AG04450 (cell line): ENCODE results near the gene TTC36. TPM values are rescaled to one million over a fixed set of nuclear protein-coding genes. Genes with fewer than 3 reads are reported as not detected.

ENCODE experiments used
- CTCF ChIA-PET: fragments of 300-600, 350-600 bp; formaldehyde crosslinking; extraction: SDS; loops from one replicate; lab custom pipeline; 2022; ENCODE audit warnings: antibody characterized with exemption, inconsistent platforms; lab: Charles Lee
- POLR2A ChIA-PET: fragments of 350-600 bp; formaldehyde crosslinking; extraction: SDS; loops from one replicate; lab custom pipeline; 2021; ENCODE audit warnings: antibody characterized with exemption, inconsistent platforms; lab: Yijun Ruan, JAX
- DNase-seq: peaks from one replicate; pipeline ENCODE4 v3.0.0-alpha.2; 2011; ENCODE audit warnings: low read depth, low spot score
- H3K27ac ChIP-seq: one replicate; pipeline ENCODE4 v1.5.1; 2012; ENCODE audit warnings: low read depth, low read length, control low read depth
- H3K27me3 ChIP-seq: one replicate; pipeline ENCODE4 v1.6.0; 2012; ENCODE audit warnings: low read length; ENCODE audit not compliant: control insufficient read depth, insufficient read depth
- H3K4me3 ChIP-seq: 2 replicates; pipeline ENCODE4 v1.5.1; 2011; ENCODE audit warnings: mild to moderate bottlenecking, low read depth, low read length, control low read depth
- H3K9me3 ChIP-seq: 2 replicates; pipeline ENCODE4 v1.5.1; 2012; ENCODE audit warnings: low read length; ENCODE audit not compliant: control insufficient read depth, insufficient read depth
- polyA plus RNA-seq: library from polyadenylated mRNA; depleted of rRNA; stranded (reverse); fragments of >200 nt; gene quantifications from 2 replicates; pipeline ENCODE4 v1.2.3, GENCODE V29; 2011
- TF ChIP-seq, protein P1 (sequence below): IDR thresholded peaks from 2 replicates; pipeline ENCODE4 v1.5.1; 2011; ENCODE audit warnings: low read depth, low read length, control low read depth, inconsistent platforms

TTC36 gene
- polyA plus RNA-seq, 1 experiment = not detected

DNA sequence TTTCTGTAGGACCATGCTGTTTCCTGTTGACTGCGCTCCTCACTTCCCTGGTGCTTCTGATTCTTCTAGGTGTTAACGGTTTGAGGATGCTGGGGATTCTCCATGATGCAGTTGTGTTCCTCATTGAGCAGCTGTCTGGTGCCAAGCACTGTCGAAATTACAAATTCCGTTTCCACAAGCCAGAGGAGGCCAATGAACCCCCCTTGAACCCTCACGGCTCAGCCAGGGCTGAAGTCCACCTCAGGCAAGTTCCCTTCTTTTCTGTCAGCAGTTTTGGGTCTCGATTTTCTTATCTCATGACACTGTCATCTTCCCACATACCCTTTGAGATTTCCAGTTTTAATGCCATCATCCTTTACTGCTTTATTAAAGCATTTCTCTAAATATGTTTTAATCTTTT lies 7.7 kb upstream of the TTC36 start:
- Histone ChIP-seq H3K27me3 (no peaks in the 10 kb centered on the region), H3K4me3 (no peak overlapping the region), H3K27ac (no peak overlapping the region), H3K9me3 (no peaks in the 10 kb centered on the region)
- ChIA-PET POLR2A (no interaction called here), CTCF (interaction anchor here (0.7 to 2.5 kb wide), 2 partner anchors 31 to 867 kb away, joined by 3 to 10 read pairs; no protein-coding TSS in a partner anchor)
- no peak for DNase-seq
- TF ChIP-seq, protein P1, sequence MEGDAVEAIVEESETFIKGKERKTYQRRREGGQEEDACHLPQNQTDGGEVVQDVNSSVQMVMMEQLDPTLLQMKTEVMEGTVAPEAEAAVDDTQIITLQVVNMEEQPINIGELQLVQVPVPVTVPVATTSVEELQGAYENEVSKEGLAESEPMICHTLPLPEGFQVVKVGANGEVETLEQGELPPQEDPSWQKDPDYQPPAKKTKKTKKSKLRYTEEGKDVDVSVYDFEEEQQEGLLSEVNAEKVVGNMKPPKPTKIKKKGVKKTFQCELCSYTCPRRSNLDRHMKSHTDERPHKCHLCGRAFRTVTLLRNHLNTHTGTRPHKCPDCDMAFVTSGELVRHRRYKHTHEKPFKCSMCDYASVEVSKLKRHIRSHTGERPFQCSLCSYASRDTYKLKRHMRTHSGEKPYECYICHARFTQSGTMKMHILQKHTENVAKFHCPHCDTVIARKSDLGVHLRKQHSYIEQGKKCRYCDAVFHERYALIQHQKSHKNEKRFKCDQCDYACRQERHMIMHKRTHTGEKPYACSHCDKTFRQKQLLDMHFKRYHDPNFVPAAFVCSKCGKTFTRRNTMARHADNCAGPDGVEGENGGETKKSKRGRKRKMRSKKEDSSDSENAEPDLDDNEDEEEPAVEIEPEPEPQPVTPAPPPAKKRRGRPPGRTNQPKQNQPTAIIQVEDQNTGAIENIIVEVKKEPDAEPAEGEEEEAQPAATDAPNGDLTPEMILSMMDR = no peak

DNA sequence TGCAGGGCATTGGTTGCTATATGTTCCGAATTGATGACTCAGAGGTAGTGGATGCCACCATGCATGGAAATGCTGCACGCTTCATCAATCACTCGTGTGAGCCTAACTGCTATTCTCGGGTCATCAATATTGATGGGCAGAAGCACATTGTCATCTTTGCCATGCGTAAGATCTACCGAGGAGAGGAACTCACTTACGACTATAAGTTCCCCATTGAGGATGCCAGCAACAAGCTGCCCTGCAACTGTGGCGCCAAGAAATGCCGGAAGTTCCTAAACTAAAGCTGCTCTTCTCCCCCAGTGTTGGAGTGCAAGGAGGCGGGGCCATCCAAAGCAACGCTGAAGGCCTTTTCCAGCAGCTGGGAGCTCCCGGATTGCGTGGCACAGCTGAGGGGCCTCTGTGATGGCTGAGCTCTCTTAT lies 5.4 kb upstream of the TTC36 start:
- no peak for DNase-seq

DNA sequence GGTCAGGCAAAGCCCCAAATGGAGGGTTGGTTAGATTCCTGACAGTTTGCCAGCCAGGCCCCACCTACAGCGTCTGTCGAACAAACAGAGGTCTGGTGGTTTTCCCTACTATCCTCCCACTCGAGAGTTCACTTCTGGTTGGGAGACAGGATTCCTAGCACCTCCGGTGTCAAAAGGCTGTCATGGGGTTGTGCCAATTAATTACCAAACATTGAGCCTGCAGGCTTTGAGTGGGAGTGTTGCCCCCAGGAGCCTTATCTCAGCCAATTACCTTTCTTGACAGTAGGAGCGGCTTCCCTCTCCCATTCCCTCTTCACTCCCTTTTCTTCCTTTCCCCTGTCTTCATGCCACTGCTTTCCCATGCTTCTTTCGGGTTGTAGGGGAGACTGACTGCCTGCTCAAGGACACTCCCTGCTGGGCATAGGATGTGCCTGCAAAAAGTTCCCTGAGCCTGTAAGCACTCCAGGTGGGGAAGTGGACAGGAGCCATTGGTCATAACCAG lies 4.7 kb upstream of the TTC36 start:
- H3K27me3 ChIP-seq = no peaks in the 10 kb centered on the region
- TF ChIP-seq, protein P1 = peak; percentile 55
- no peak overlapping the region for H3K4me3 ChIP-seq
- no peak overlapping the region for H3K27ac ChIP-seq
- CTCF ChIA-PET = interaction anchor here (0.6 to 1.1 kb wide), 2 partner anchors 35 to 125 kb away, joined by 3 read pairs; no protein-coding TSS in a partner anchor
- no peaks in the 10 kb centered on the region for H3K9me3 ChIP-seq
- DNase-seq = no peak
- POLR2A ChIA-PET = no interaction called here

More for the DNA sequence above, 5.4 kb upstream of the TTC36 start:
- Histone ChIP-seq H3K9me3 (no peaks in the 10 kb centered on the region), H3K4me3 (no peak overlapping the region), H3K27me3 (no peaks in the 10 kb centered on the region), H3K27ac (no peak overlapping the region)
- POLR2A ChIA-PET = no interaction called here
- CTCF ChIA-PET = interaction anchor here (1.1 kb wide), 1 partner anchor 34 kb away, joined by 3 read pairs; no protein-coding TSS in a partner anchor
- TF ChIP-seq, protein P1 = no peak

DNA sequence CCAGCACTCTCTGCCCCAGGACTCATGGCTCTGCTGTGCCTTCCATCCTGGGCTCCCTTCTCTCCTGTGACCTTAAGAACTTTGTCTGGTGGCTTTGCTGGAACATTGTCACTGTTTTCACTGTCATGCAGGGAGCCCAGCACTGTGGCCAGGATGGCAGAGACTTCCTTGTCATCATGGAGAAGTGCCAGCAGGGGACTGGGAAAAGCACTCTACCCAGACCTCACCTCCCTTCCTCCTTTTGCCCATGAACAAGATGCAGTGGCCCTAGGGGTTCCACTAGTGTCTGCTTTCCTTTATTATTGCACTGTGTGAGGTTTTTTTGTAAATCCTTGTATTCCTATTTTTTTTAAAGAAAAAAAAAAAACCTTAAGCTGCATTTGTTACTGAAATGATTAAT lies 2.9 kb upstream of the TTC36 start:
- ChIA-PET POLR2A (no interaction called here), CTCF (interaction anchor here (0.6 to 0.7 kb wide), 2 partner anchors 23 to 48 kb away, joined by 3 to 5 read pairs; no protein-coding TSS in a partner anchor)
- peak overlapping the region; percentile 21 for H3K27ac ChIP-seq
- TF ChIP-seq, protein P1 = no peak
- H3K27me3 ChIP-seq = no peaks in the 10 kb centered on the region
- DNase-seq = no peak
- H3K4me3 ChIP-seq = no peak overlapping the region
- no peaks in the 10 kb centered on the region for H3K9me3 ChIP-seq

DNA sequence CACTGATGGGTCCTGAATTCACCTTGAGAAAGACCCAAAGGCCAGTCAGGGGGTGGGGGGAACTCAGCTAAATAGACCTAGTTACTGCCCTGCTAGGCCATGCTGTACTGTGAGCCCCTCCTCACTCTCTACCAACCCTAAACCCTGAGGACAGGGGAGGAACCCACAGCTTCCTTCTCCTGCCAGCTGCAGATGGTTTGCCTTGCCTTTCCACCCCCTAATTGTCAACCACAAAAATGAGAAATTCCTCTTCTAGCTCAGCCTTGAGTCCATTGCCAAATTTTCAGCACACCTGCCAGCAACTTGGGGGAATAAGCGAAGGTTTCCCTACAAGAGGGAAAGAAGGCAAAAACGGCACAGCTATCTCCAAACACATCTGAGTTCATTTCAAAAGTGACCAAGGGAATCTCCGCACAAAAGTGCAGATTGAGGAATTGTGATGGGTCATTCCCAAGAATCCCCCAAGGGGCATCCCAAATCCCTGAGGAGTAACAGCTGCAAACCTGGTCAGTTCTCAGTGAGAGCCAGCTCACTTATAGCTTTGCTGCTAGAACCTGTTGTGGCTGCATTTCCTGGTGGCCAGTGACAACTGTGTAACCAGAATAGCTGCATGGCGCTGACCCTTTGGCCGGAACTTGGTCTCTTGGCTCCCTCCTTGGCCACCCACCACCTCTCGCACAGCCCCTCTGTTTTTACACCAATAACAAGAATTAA lies 2.4 kb upstream of the TTC36 start:
- ChIA-PET CTCF (interaction anchor here (0.6 to 0.7 kb wide), 2 partner anchors 22 to 49 kb away, joined by 3 to 5 read pairs; no protein-coding TSS in a partner anchor), POLR2A (no interaction called here)
- TF ChIP-seq, protein P1 = no peak
- H3K4me3 ChIP-seq = no peak overlapping the region
- DNase-seq = no peak
- no peaks in the 10 kb centered on the region for H3K27me3 ChIP-seq
- no peaks in the 10 kb centered on the region for H3K9me3 ChIP-seq
- no peak overlapping the region for H3K27ac ChIP-seq
